Measurements from ENCODE around the gene PKIG. TPM values are rescaled to one million over a fixed set of nuclear protein-coding genes. Genes with fewer than 3 reads are reported as not detected.

The PKIG gene
- polyA plus RNA-seq, 1 donor from 2014 or later: 174 TPM

DNA sequence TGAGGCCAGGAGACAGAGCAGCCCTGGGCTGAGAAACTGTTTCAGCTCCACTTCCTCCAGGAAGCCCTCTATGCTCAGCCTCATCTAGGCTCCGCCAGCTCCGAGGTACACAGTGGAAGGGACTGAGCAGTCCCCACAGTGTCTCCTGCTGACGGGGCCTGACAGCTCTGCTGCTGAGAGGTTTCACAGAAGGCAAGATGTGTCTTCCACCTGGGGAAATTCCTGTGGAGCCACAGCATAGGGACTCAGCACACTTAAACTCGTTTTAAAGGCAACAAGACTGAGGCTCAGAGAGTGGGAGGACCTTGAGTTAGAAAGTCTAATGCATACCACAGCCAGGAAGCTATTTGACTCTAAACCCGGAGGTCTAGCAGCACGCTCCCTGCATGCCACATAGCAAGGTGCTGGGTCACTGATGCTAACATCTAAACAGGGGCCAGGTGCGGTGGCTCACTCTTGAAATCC is 62.3 kb downstream of the PKIG start:
- no peak overlapping the region for H2AFZ ChIP-seq (ENCODE audit: low read depth, low read length)
- H3K4me2 ChIP-seq (ENCODE audit: low read length): no peak overlapping the region
- H3K4me3 ChIP-seq (ENCODE audit: low read length): no peak overlapping the region
- no peak overlapping the region for H3K27ac ChIP-seq (ENCODE audit: low read length)
- H3K27me3 ChIP-seq (ENCODE audit: insufficient read depth, low read depth, low read length): no peaks in the 10 kb centered on the region
- no peaks in the 10 kb centered on the region for H3K9me2 ChIP-seq (ENCODE audit: insufficient read depth, low read length)
- H3K79me2 ChIP-seq (replicated peaks; ENCODE audit: insufficient read depth, low read length): no peaks in the 10 kb centered on the region
- H3F3A ChIP-seq (ENCODE audit: insufficient read depth, low read length, poor library complexity, severe bottlenecking): no peaks in the 10 kb centered on the region
- H3K9me3 ChIP-seq (ENCODE audit: low read length): no peaks in the 10 kb centered on the region
- TF ChIP-seq, protein P1, sequence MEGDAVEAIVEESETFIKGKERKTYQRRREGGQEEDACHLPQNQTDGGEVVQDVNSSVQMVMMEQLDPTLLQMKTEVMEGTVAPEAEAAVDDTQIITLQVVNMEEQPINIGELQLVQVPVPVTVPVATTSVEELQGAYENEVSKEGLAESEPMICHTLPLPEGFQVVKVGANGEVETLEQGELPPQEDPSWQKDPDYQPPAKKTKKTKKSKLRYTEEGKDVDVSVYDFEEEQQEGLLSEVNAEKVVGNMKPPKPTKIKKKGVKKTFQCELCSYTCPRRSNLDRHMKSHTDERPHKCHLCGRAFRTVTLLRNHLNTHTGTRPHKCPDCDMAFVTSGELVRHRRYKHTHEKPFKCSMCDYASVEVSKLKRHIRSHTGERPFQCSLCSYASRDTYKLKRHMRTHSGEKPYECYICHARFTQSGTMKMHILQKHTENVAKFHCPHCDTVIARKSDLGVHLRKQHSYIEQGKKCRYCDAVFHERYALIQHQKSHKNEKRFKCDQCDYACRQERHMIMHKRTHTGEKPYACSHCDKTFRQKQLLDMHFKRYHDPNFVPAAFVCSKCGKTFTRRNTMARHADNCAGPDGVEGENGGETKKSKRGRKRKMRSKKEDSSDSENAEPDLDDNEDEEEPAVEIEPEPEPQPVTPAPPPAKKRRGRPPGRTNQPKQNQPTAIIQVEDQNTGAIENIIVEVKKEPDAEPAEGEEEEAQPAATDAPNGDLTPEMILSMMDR (IDR thresholded peaks at IDR 0.05; ENCODE audit: poor library complexity, severe bottlenecking): no peak
- TF ChIP-seq SMC3 (conservative IDR thresholded peaks at IDR 0.05; ENCODE audit: poor library complexity) (no peak), POLR2AphosphoS5 (IDR thresholded peaks at IDR 0.05) (no peak), EP300 (conservative IDR thresholded peaks at IDR 0.05; ENCODE audit: poor library complexity, severe bottlenecking) (no peak), TAF1 (IDR thresholded peaks at IDR 0.05; ENCODE audit: low read depth) (no peak), RAD21 (conservative IDR thresholded peaks at IDR 0.05) (no peak), EZH2 (IDR thresholded peaks at IDR 0.05; ENCODE audit: borderline replicate concordance, insufficient read depth, low read length, poor library complexity, severe bottlenecking) (no peak), MXI1 (conservative IDR thresholded peaks at IDR 0.05; ENCODE audit: poor library complexity, severe bottlenecking) (no peak)
- TF ChIP-seq, protein P2, sequence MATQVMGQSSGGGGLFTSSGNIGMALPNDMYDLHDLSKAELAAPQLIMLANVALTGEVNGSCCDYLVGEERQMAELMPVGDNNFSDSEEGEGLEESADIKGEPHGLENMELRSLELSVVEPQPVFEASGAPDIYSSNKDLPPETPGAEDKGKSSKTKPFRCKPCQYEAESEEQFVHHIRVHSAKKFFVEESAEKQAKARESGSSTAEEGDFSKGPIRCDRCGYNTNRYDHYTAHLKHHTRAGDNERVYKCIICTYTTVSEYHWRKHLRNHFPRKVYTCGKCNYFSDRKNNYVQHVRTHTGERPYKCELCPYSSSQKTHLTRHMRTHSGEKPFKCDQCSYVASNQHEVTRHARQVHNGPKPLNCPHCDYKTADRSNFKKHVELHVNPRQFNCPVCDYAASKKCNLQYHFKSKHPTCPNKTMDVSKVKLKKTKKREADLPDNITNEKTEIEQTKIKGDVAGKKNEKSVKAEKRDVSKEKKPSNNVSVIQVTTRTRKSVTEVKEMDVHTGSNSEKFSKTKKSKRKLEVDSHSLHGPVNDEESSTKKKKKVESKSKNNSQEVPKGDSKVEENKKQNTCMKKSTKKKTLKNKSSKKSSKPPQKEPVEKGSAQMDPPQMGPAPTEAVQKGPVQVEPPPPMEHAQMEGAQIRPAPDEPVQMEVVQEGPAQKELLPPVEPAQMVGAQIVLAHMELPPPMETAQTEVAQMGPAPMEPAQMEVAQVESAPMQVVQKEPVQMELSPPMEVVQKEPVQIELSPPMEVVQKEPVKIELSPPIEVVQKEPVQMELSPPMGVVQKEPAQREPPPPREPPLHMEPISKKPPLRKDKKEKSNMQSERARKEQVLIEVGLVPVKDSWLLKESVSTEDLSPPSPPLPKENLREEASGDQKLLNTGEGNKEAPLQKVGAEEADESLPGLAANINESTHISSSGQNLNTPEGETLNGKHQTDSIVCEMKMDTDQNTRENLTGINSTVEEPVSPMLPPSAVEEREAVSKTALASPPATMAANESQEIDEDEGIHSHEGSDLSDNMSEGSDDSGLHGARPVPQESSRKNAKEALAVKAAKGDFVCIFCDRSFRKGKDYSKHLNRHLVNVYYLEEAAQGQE (IDR thresholded peaks at IDR 0.05; ENCODE audit: borderline replicate concordance): no peak
- no peak overlapping the region for H3K9ac ChIP-seq (ENCODE audit: low read length)
- H4K20me1 ChIP-seq (ENCODE audit: insufficient read depth): no peaks in the 10 kb centered on the region
- no peaks in the 10 kb centered on the region for H3K36me3 ChIP-seq (ENCODE audit: insufficient read depth, low read length)

DNA sequence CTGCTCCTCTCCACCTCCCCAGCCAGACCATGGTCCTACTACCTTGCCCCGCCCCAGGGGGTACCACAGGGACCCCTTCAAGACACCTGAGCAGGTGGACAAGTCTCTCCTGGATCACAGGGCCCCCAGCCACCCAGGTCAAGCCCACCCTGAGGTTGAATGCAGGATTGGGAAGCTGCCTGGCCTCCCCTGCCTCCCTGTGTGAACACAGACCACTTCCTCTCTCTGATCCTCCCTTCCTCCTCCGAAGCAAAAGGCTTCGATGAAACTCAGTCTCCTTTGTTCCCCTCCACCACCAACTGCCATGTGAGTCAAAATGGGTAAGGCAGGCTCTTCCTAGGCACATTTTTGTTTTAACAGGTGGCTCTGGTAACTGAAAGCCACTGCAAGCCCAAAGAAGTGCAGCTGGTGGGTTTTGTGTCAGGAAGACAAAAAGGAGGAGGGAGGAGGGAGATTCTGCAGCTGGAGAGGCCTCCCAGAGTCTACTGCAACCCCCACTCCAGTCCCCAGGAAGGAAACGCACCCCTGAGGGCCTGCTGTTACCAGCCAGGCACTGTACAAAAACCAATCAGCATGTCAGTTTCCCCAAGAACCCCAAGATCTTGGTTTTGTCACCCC is 63.8 kb downstream of the PKIG start:
- H3K27ac ChIP-seq (ENCODE audit: low read length): no peak overlapping the region
- no peak overlapping the region for H3K4me2 ChIP-seq (ENCODE audit: low read length)
- H3K4me3 ChIP-seq (ENCODE audit: low read length): no peak overlapping the region
- H4K20me1 ChIP-seq (ENCODE audit: insufficient read depth): no peaks in the 10 kb centered on the region
- H3K27me3 ChIP-seq (ENCODE audit: insufficient read depth, low read depth, low read length): peaks cover 5% of the 10 kb centered on the region
- H3K36me3 ChIP-seq (ENCODE audit: insufficient read depth, low read length): no peaks in the 10 kb centered on the region
- no peaks in the 10 kb centered on the region for H3F3A ChIP-seq (ENCODE audit: insufficient read depth, low read length, poor library complexity, severe bottlenecking)
- H3K79me2 ChIP-seq (replicated peaks; ENCODE audit: insufficient read depth, low read length): no peaks in the 10 kb centered on the region
- no peaks in the 10 kb centered on the region for H3K9me3 ChIP-seq (ENCODE audit: low read length)
- TF ChIP-seq EZH2 (IDR thresholded peaks at IDR 0.05; ENCODE audit: borderline replicate concordance, insufficient read depth, low read length, poor library complexity, severe bottlenecking) (no peak), POLR2AphosphoS5 (IDR thresholded peaks at IDR 0.05) (no peak), MXI1 (conservative IDR thresholded peaks at IDR 0.05; ENCODE audit: poor library complexity, severe bottlenecking) (no peak), TAF1 (IDR thresholded peaks at IDR 0.05; ENCODE audit: low read depth) (no peak), SMC3 (conservative IDR thresholded peaks at IDR 0.05; ENCODE audit: poor library complexity) (no peak), EP300 (conservative IDR thresholded peaks at IDR 0.05; ENCODE audit: poor library complexity, severe bottlenecking) (no peak), RAD21 (conservative IDR thresholded peaks at IDR 0.05) (no peak)
- TF ChIP-seq, protein P1 (IDR thresholded peaks at IDR 0.05; ENCODE audit: poor library complexity, severe bottlenecking): no peak
- TF ChIP-seq, protein P2 (IDR thresholded peaks at IDR 0.05; ENCODE audit: borderline replicate concordance): no peak
- H3K9ac ChIP-seq (ENCODE audit: low read length): no peak overlapping the region
- no peak overlapping the region for H2AFZ ChIP-seq (ENCODE audit: low read depth, low read length)
- no peaks in the 10 kb centered on the region for H3K9me2 ChIP-seq (ENCODE audit: insufficient read depth, low read length)

Measured in neural cell (in vitro differentiated cells).